ENCODE measurements around the gene CHRNB2. TPM values are rescaled to one million over a fixed set of nuclear protein-coding genes. Genes with fewer than 3 reads are reported as not detected.

The CHRNB2 gene
- total and polyA plus RNA-seq, 2 donors (not counting 1 experiment from before 2014, with no cell fraction given) = 0.03 TPM; not detected in 1

- Mint-ChIP-seq H3K4me3 (no peak overlapping the region), H3K27ac (no peak overlapping the region), H3K4me1 (no peaks in the 10 kb centered on the region), H3K9me3 (ENCODE audit: insufficient read depth) (peaks cover 4% of the 10 kb centered on the region), H3K27me3 (peaks cover 19% of the 10 kb centered on the region)
- intact Hi-C loops (cut with micrococcal nuclease) = no loop called here
- Histone ChIP-seq H3K4me2 (replicated peaks; ENCODE audit: low read depth, low read length, poor library complexity, severe bottlenecking) (no peak overlapping the region), H3K4me3 (ENCODE audit: control extremely low read depth in 1 of 5, extremely low read depth in 1 of 5, insufficient read depth in 1 of 5, low read depth in 2 of 5, low read length in 4 of 5) (no peak overlapping the region), H3K4me1 (ENCODE audit: control insufficient read depth in 2 of 2, insufficient read depth in 2 of 2, low read length in 2 of 2) (no peaks in the 10 kb centered on the region), H3K27me3 (replicated peaks in 1 of 4; ENCODE audit: control extremely low read depth in 1 of 4, control insufficient read depth in 3 of 4, insufficient read depth in 4 of 4, low read length in 3 of 4) (peaks cover 0 to 5% (median 0%) of the 10 kb centered on the region in 4 experiments), H4K20me1 (ENCODE audit: control insufficient read depth, insufficient read depth, low read length, poor library complexity, severe bottlenecking) (no peaks in the 10 kb centered on the region), H3K9me3 (ENCODE audit: control extremely low read depth in 1 of 3, control insufficient read depth in 2 of 3, insufficient read depth in 1 of 3, low read length in 2 of 3) (peaks cover 0 to 13% (median 0%) of the 10 kb centered on the region in 3 donors), H2AFZ (ENCODE audit: insufficient read depth, low read depth, low read length, poor library complexity, severe bottlenecking) (no peak overlapping the region), H3K27ac (ENCODE audit: low read length in 2 of 2) (no peak overlapping the region), H3K9ac (ENCODE audit: low read length) (no peak overlapping the region), H3K36me3 (replicated peaks in 1 of 2; ENCODE audit: control extremely low read depth in 1 of 2, control insufficient read depth in 1 of 2, extremely low read depth in 1 of 2, insufficient read depth in 2 of 2, low read length in 1 of 2) (no peaks in the 10 kb centered on the region), H3K79me2 (ENCODE audit: control insufficient read depth, insufficient read depth, low read length) (no peaks in the 10 kb centered on the region)
- ATAC-seq (ENCODE audit: low read depth) (no peak), DNase-seq (no peak)
- WGBS (ENCODE audit: insufficient coverage) = 92% methylated on average over 8 of the region's 11 CpGs
- POLR2A ChIA-PET = no interaction called here
- CTCF ChIA-PET = interaction anchor here (1.5 to 1.7 kb wide), 2 partner anchors 54 to 200 kb away, joined by 3 read pairs; no protein-coding TSS in a partner anchor
- TF ChIP-seq EZH2 (IDR thresholded peaks at IDR 0.05; ENCODE audit: borderline replicate concordance, insufficient read depth, low read depth, low read length, poor library complexity, severe bottlenecking) (no peak), CTCF (IDR thresholded peaks at IDR 0.05) (no peak)
Observed at GRCh38 chr1:154533952-154534844, 33.4 kb upstream of the CHRNB2 start.

GRCh38 chr1:154536570-154536969 is 31.0 kb upstream of the CHRNB2 start:
- no peak for DNase-seq
- intact Hi-C loops (cut with micrococcal nuclease) = no loop called here

More at GRCh38 chr1:154536570-154536969, 31.0 kb upstream of the CHRNB2 start:
- Histone ChIP-seq H3K27ac (ENCODE audit: low read length in 2 of 2) (no peak overlapping the region), H3K36me3 (replicated peaks in 1 of 2; ENCODE audit: control extremely low read depth in 1 of 2, control insufficient read depth in 1 of 2, extremely low read depth in 1 of 2, insufficient read depth in 2 of 2, low read length in 1 of 2) (no peaks in the 10 kb centered on the region), H3K4me3 (ENCODE audit: control extremely low read depth in 1 of 5, extremely low read depth in 1 of 5, insufficient read depth in 1 of 5, low read depth in 2 of 5, low read length in 4 of 5) (no peak overlapping the region), H3K4me2 (replicated peaks; ENCODE audit: low read depth, low read length, poor library complexity, severe bottlenecking) (no peak overlapping the region), H3K9me3 (ENCODE audit: control extremely low read depth in 1 of 3, control insufficient read depth in 2 of 3, insufficient read depth in 1 of 3, low read length in 2 of 3) (peaks cover 0 to 11% (median 0%) of the 10 kb centered on the region in 3 donors), H4K20me1 (ENCODE audit: control insufficient read depth, insufficient read depth, low read length, poor library complexity, severe bottlenecking) (no peaks in the 10 kb centered on the region), H3K4me1 (ENCODE audit: control insufficient read depth in 2 of 2, insufficient read depth in 2 of 2, low read length in 2 of 2) (no peaks in the 10 kb centered on the region), H3K27me3 (replicated peaks in 1 of 4; ENCODE audit: control extremely low read depth in 1 of 4, control insufficient read depth in 3 of 4, insufficient read depth in 4 of 4, low read length in 3 of 4) (peaks cover 0 to 6% (median 0%) of the 10 kb centered on the region in 4 experiments), H3K79me2 (ENCODE audit: control insufficient read depth, insufficient read depth, low read length) (no peaks in the 10 kb centered on the region), H2AFZ (ENCODE audit: insufficient read depth, low read depth, low read length, poor library complexity, severe bottlenecking) (no peak overlapping the region), H3K9ac (ENCODE audit: low read length) (no peak overlapping the region)
- 93% methylated on average over 3 of the region's 7 CpGs for WGBS (ENCODE audit: insufficient coverage)
- TF ChIP-seq CTCF (IDR thresholded peaks at IDR 0.05) = no peak
- no peak for TF ChIP-seq EZH2 (IDR thresholded peaks at IDR 0.05; ENCODE audit: borderline replicate concordance, insufficient read depth, low read depth, low read length, poor library complexity, severe bottlenecking)
- ChIA-PET POLR2A (no interaction called here), CTCF (interaction anchor here (0.6 kb wide), 1 partner anchor 70 kb away, joined by 3 read pairs; no protein-coding TSS in a partner anchor)
- Mint-ChIP-seq H3K27me3 (peaks cover 33% of the 10 kb centered on the region), H3K9me3 (ENCODE audit: insufficient read depth) (peaks cover 4% of the 10 kb centered on the region), H3K4me3 (no peak overlapping the region), H3K4me1 (no peaks in the 10 kb centered on the region), H3K27ac (no peak overlapping the region)
- no peak for ATAC-seq (ENCODE audit: low read depth)

Data from B cell (primary cell).